Thyroid gland (tissue), 4 donors: ENCODE results near the gene KCNA10.

ENCODE experiments used
- CTCF ChIP-seq, 6 experiments: fragments of 200-600 bp in 3 of 6; fragments of 450-650 bp in 3 of 6; sonication (generic) in 3 of 6; IDR thresholded peaks; one replicate each; pipeline ENCODE4 v1.5.1; 2016 to 2019; ENCODE audit warnings: antibody characterized with exemption in 6 of 6, mild to moderate bottlenecking in 2 of 6, inconsistent platforms in 1 of 6, moderate library complexity in 1 of 6
- POLR2A ChIP-seq, 2 donors: fragments of 450-650 bp; IDR thresholded peaks; one replicate each; pipeline ENCODE4 v1.6.1; 2017; ENCODE audit warnings: antibody characterized with exemption in 2 of 2, mild to moderate bottlenecking in 2 of 2, moderate library complexity in 1 of 2

- TF ChIP-seq CTCF (IDR thresholded peaks at IDR 0.05) (no peak), POLR2A (IDR thresholded peaks at IDR 0.05) (no peak)
Measured at GRCh38 chr1:110519125-110519810, at the start of gene KCNA10.
